ENCODE results near the gene TAF1A. TPM values are rescaled to one million over a fixed set of nuclear protein-coding genes. Genes with fewer than 3 reads are reported as not detected.

Gene TAF1A
- 2.5 TPM for total RNA-seq
- long read RNA-seq, partial matches to known transcripts = 0 of 2 reads
- long read RNA-seq, other reads (novel, unspliced or antisense) = 2 of 2 reads

- intact Hi-C loops (cut with micrococcal nuclease) = no loop called here
- H3K4me1 ChIP-seq = peaks cover 26% of the 10 kb centered on the region
- no peak for TF ChIP-seq CTCF (IDR thresholded peaks at IDR 0.05; ENCODE audit: borderline replicate concordance)
- H3K36me3 ChIP-seq = peaks cover 16% of the 10 kb centered on the region
- H3K9me3 ChIP-seq (replicated peaks) = no peaks in the 10 kb centered on the region
- H3K27ac ChIP-seq (replicated peaks) = peak within 1 kb of the TSS; percentile 82
- H3K4me3 ChIP-seq = peak within 1 kb of the TSS; percentile 84
- H3K27me3 ChIP-seq (ENCODE audit: low read depth) = no peaks in the 10 kb centered on the region
- DNase-seq = peak; percentile 86
These were observed at the start of gene TAF1A for GRCh38 chr1:222589462-222590302. Gene TAF1A (minus strand): TSS chr1:222589933.

GRCh38 chr1:222634180-222635013, 44.7 kb upstream of the TAF1A start:
- H3K4me1 ChIP-seq = no peaks in the 10 kb centered on the region
- peaks cover 75% of the 10 kb centered on the region for H3K36me3 ChIP-seq
- peak; percentile 90 for TF ChIP-seq CTCF (IDR thresholded peaks at IDR 0.05; ENCODE audit: borderline replicate concordance)
- no peak for DNase-seq
- H3K9me3 ChIP-seq (replicated peaks) = no peaks in the 10 kb centered on the region
- no peaks in the 10 kb centered on the region for H3K27me3 ChIP-seq (ENCODE audit: low read depth)
- intact Hi-C loops (cut with micrococcal nuclease) = loop anchor here (2.0 kb wide), 1 partner anchor 170 kb away; no protein-coding TSS in a partner anchor
- H3K27ac ChIP-seq (replicated peaks) = no peak overlapping the region
- no peak overlapping the region for H3K4me3 ChIP-seq

GRCh38 chr1:222632749-222633148, 43.0 kb upstream of the TAF1A start:
- H3K27me3 ChIP-seq (ENCODE audit: low read depth) = no peaks in the 10 kb centered on the region
- no peak overlapping the region for H3K27ac ChIP-seq (replicated peaks)
- no peaks in the 10 kb centered on the region for H3K4me1 ChIP-seq
- H3K9me3 ChIP-seq (replicated peaks) = no peaks in the 10 kb centered on the region
- TF ChIP-seq CTCF (IDR thresholded peaks at IDR 0.05; ENCODE audit: borderline replicate concordance) = no peak
- DNase-seq = no peak
- peaks cover 85% of the 10 kb centered on the region for H3K36me3 ChIP-seq
- H3K4me3 ChIP-seq = no peak overlapping the region
- intact Hi-C loops (cut with micrococcal nuclease) = no loop called here

- no peak for TF ChIP-seq CTCF (IDR thresholded peaks at IDR 0.05; ENCODE audit: borderline replicate concordance)
- peaks cover 87% of the 10 kb centered on the region for H3K36me3 ChIP-seq
- DNase-seq = no peak
- H3K27me3 ChIP-seq (ENCODE audit: low read depth) = no peaks in the 10 kb centered on the region
- intact Hi-C loops (cut with micrococcal nuclease) = no loop called here
- H3K27ac ChIP-seq (replicated peaks) = no peak overlapping the region
- H3K9me3 ChIP-seq (replicated peaks) = no peaks in the 10 kb centered on the region
- no peak overlapping the region for H3K4me3 ChIP-seq
- H3K4me1 ChIP-seq = no peaks in the 10 kb centered on the region
These were observed 42.0 kb upstream of the TAF1A start for GRCh38 chr1:222631611-222632208.

GRCh38 chr1:222629921-222630535, 40.3 kb upstream of the TAF1A start:
- DNase-seq = no peak
- Histone ChIP-seq H3K27ac (replicated peaks) (no peak overlapping the region), H3K4me1 (no peaks in the 10 kb centered on the region), H3K36me3 (peaks cover 90% of the 10 kb centered on the region), H3K4me3 (no peak overlapping the region), H3K27me3 (ENCODE audit: low read depth) (no peaks in the 10 kb centered on the region), H3K9me3 (replicated peaks) (no peaks in the 10 kb centered on the region)
- no peak for TF ChIP-seq CTCF (IDR thresholded peaks at IDR 0.05; ENCODE audit: borderline replicate concordance)
- intact Hi-C loops (cut with micrococcal nuclease) = no loop called here
